K562 (cell line): Measurements from ENCODE around the gene MYL6B. TPM values are rescaled to one million over a fixed set of nuclear protein-coding genes. Genes with fewer than 3 reads are reported as not detected.

ENCODE experiments used
- ATAC-seq: fragments of 200-7000 bp; cut with Tn5 transposase; 3 replicates; pipeline ENCODE4 v1.9.1; 2020; ENCODE audit warnings: moderate library complexity
- BruUV-seq: library from RNA; stranded (reverse); fragments of 400-500 nt; replicated peaks from 2 replicates; lab custom pipeline; 2021; lab: Mats Ljungman, UMichigan
- CTCF ChIA-PET: fragments of 300-600 bp; formaldehyde crosslinking; extraction: SDS; loops from one replicate; lab custom pipeline; 2021; ENCODE audit warnings: low intra/inter-chr PET ratio; lab: Yijun Ruan, JAX
- POLR2A ChIA-PET: fragments of 300-600, 350-650 bp; sonication (Branson Sonifier 250); formaldehyde crosslinking; extraction: SDS; loops from one replicate; lab custom pipeline; 2021; ENCODE audit warnings: antibody characterized with exemption, inconsistent platforms; lab: Yijun Ruan, JAX
- DNase-seq, 4 experiments: peaks; one replicate each; pipeline versions ENCODE4 v3.0.0 to v3.0.0-alpha.2; 2011 to 2018; ENCODE audit warnings: low spot score in 3 of 4, mixed read lengths in 3 of 4; ENCODE audit errors: extremely low read depth in 1 of 4
- FAIRE-seq: peaks from 2 replicates; lab custom pipeline; 2011; peaks lifted over from hg19 to GRCh38; lab: Jason Lieb, UNC
- H2AFZ ChIP-seq: 2 replicates; pipeline ENCODE4 v1.6.0; 2011; ENCODE audit warnings: low read depth, low read length, control low read depth, inconsistent platforms
- H3K27ac ChIP-seq: fragments of 200-600 bp; 3 replicates; pipeline ENCODE4 v1.8.0; 2011; ENCODE audit warnings: low read depth, mild to moderate bottlenecking, control low read depth, inconsistent platforms, low read length, moderate library complexity, mixed read lengths; ENCODE audit errors: extremely low read depth
- H3K27me3 ChIP-seq, 2 experiments: fragments of 300-600 bp in 1 of 2; 2 replicates in 1 of 2; 3 replicates in 1 of 2; pipeline versions ENCODE4 v1.6.0 to v1.8.0; 2011; ENCODE audit warnings: inconsistent platforms in 2 of 2, low read length in 2 of 2, mild to moderate bottlenecking in 1 of 2, mixed read lengths in 1 of 2, moderate library complexity in 1 of 2; ENCODE audit not compliant: control insufficient read depth in 2 of 2, insufficient read depth in 2 of 2
- H3K36me3 ChIP-seq: fragments of 300-600 bp; 3 replicates; pipeline ENCODE4 v1.8.0; 2011; ENCODE audit warnings: mild to moderate bottlenecking, low read length, inconsistent platforms; ENCODE audit not compliant: control insufficient read depth, insufficient read depth
- H3K4me1 ChIP-seq, 2 experiments: fragments of 200-600 bp in 1 of 2; replicated peaks in 1 of 2; 2 replicates in 1 of 2; 3 replicates in 1 of 2; pipeline versions ENCODE4 v1.5.1 to v1.8.0; 2011; ENCODE audit warnings: inconsistent platforms in 2 of 2, low read length in 2 of 2, mild to moderate bottlenecking in 1 of 2, mixed read lengths in 1 of 2, moderate library complexity in 1 of 2; ENCODE audit not compliant: control insufficient read depth in 2 of 2, insufficient read depth in 2 of 2
- H3K4me2 ChIP-seq: 2 replicates; pipeline ENCODE4 v1.6.1; 2011; ENCODE audit warnings: low read length, control low read depth, inconsistent platforms, mixed read lengths; ENCODE audit not compliant: insufficient read depth
- H3K4me3 ChIP-seq: fragments of 200-600 bp; sonication (generic), shearing (Covaris generic); 2 replicates; pipeline ENCODE4 v1.5.1; 2016; ENCODE audit warnings: control low read depth, inconsistent platforms
- H3K79me2 ChIP-seq: fragments of 200-600 bp; 3 replicates; pipeline ENCODE4 v1.8.0; 2011; ENCODE audit warnings: low read length, inconsistent platforms; ENCODE audit not compliant: control insufficient read depth, insufficient read depth
- H3K9ac ChIP-seq, 2 experiments: 2 replicates each; pipeline versions ENCODE4 v1.6.0 to v1.6.1; 2011; ENCODE audit warnings: low read depth in 2 of 2, low read length in 2 of 2, control low read depth in 1 of 2, inconsistent platforms in 1 of 2, mild to moderate bottlenecking in 1 of 2, mixed read lengths in 1 of 2; ENCODE audit not compliant: insufficient read depth in 1 of 2
- H3K9me1 ChIP-seq: one replicate; pipeline ENCODE4 v1.6.0; 2011; ENCODE audit warnings: inconsistent platforms, mild to moderate bottlenecking, low read length, moderate library complexity; ENCODE audit not compliant: control insufficient read depth, insufficient read depth
- H3K9me3 ChIP-seq: replicated peaks from 2 replicates; pipeline ENCODE4 v1.5.1; 2011; ENCODE audit warnings: low read depth, low read length, inconsistent platforms; ENCODE audit not compliant: control insufficient read depth, insufficient read depth
- H4K20me1 ChIP-seq: replicated peaks from 2 replicates; pipeline ENCODE4 v1.6.1; 2011; ENCODE audit warnings: low read length, inconsistent platforms, mixed read lengths; ENCODE audit not compliant: control insufficient read depth, insufficient read depth
- EZH2 ChIP-seq: IDR thresholded peaks from 2 replicates; pipeline ENCODE4 v1.6.1; 2012; ENCODE audit warnings: low read depth, mild to moderate bottlenecking, inconsistent platforms, low read length, borderline replicate concordance
- FOSL1 ChIP-seq: fragments of 200-800 bp; sonication (Bioruptor generic); conservative IDR thresholded peaks from 2 replicates; pipeline ENCODE4 v1.6.1; 2016; ENCODE audit warnings: missing genetic modification characterization, missing compliant biosample characterization
- MAFG ChIP-seq: fragments of 450-650 bp; conservative IDR thresholded peaks from 2 replicates; pipeline ENCODE4 v1.6.1; 2016; ENCODE audit warnings: missing genetic modification characterization, missing compliant biosample characterization
- MCM3 ChIP-seq: fragments of 450-650 bp; IDR thresholded peaks from 2 replicates; pipeline ENCODE4 v1.6.1; 2016
- NCOA1 ChIP-seq: fragments of 450-650 bp; IDR thresholded peaks from 2 replicates; pipeline ENCODE4 v1.6.1; 2016; ENCODE audit warnings: low read depth
- POLR2A ChIP-seq: fragments of 450-650 bp; conservative IDR thresholded peaks from 2 replicates; pipeline ENCODE4 v1.6.1; 2016
- POLR2G ChIP-seq: fragments of 200-400 bp; formaldehyde crosslinking; IDR thresholded peaks from 2 replicates; pipeline ENCODE4 v1.6.1; 2017; ENCODE audit warnings: low read depth, mild to moderate bottlenecking, antibody characterized with exemption, low read length, moderate library complexity
- RFX1 ChIP-seq: fragments of 450-650 bp; IDR thresholded peaks from 2 replicates; pipeline ENCODE4 v1.6.1; 2016; ENCODE audit warnings: mild to moderate bottlenecking, moderate library complexity
- RUNX1 ChIP-seq: sonication (generic); IDR thresholded peaks from 2 replicates; pipeline ENCODE4 v1.6.1; 2016; ENCODE audit warnings: antibody characterized with exemption, low read depth
- SPI1 ChIP-seq: IDR thresholded peaks from 2 replicates; pipeline ENCODE4 v1.6.1; 2011; ENCODE audit warnings: low read depth, low read length, control low read depth, borderline replicate concordance
- SREBF1 ChIP-seq: fragments of 150-350 bp; IDR thresholded peaks from 2 replicates; pipeline ENCODE4 v1.6.1; 2014; ENCODE audit warnings: antibody characterized with exemption, low read depth, low read length, borderline replicate concordance
- TEAD4 ChIP-seq, 2 experiments: sonication (generic) in 1 of 2; formaldehyde crosslinking in 1 of 2; IDR thresholded peaks; 2 replicates each; pipeline versions ENCODE4 v1.6.1 to v1.8.0; 2012 to 2022; ENCODE audit warnings: borderline replicate concordance in 1 of 2, inconsistent platforms in 1 of 2, low read length in 1 of 2, mild to moderate bottlenecking in 1 of 2, missing genetic modification reagents in 1 of 2
- U2AF2 ChIP-seq: fragments of 200-400 bp; formaldehyde crosslinking; optimal IDR thresholded peaks from 2 replicates; pipeline ENCODE3; 2017; ENCODE audit warnings: low read depth, mild to moderate bottlenecking, low read length
- UBTF ChIP-seq, 2 experiments: IDR thresholded peaks; 2 replicates each; pipeline ENCODE4 v1.6.1; 2012; ENCODE audit warnings: improper control_type of control experiment in 2 of 2, low read depth in 2 of 2, low read length in 2 of 2, borderline replicate concordance in 1 of 2
- ZFP1 ChIP-seq: fragments of 450-650 bp; formaldehyde crosslinking; IDR thresholded peaks from 2 replicates; pipeline ENCODE4 v1.4.0; 2020; ENCODE audit warnings: mild to moderate bottlenecking, mixed read lengths
- ZNF311 ChIP-seq: fragments of 250-450 bp; sonication (Bioruptor Pico); IDR thresholded peaks from 2 replicates; pipeline ENCODE4 v1.4.0; 2020; ENCODE audit warnings: mild to moderate bottlenecking, moderate library complexity
- ZNF324 ChIP-seq: fragments of 250-450 bp; sonication (Bioruptor Pico); IDR thresholded peaks from 2 replicates; pipeline ENCODE4 v1.4.0; 2020; ENCODE audit warnings: mild to moderate bottlenecking
- ZZZ3 ChIP-seq: fragments of 450-650 bp; IDR thresholded peaks from 2 replicates; pipeline ENCODE4 v1.6.1; 2016; ENCODE audit warnings: antibody characterized with exemption, mild to moderate bottlenecking, moderate library complexity
- WGBS: fragments of 100-300 bp; shearing (Covaris generic); methylation state at CpG from one replicate; pipeline ENCODE4 v1.1.6; 2016; ENCODE audit warnings: low coverage, mixed read lengths; ENCODE audit not compliant: insufficient coverage; ENCODE audit errors: missing lambda C conversion rate; 5-methylcytosine and 5-hydroxymethylcytosine counted together
- in situ Hi-C: fragments of 300-500 bp; cut with MboI; formaldehyde crosslinking; loops from 4 replicates; pipeline ENCODE4 v1.15.0; 2018; ENCODE audit warnings: inconsistent platforms, mixed read lengths
- intact Hi-C: fragments of 100-400 bp; cut with micrococcal nuclease; formaldehyde crosslinking; loops from 2 replicates; pipeline ENCODE4 v1.14.2; 2022
- polyA plus RNA-seq, 8 experiments: library from polyadenylated mRNA; depleted of rRNA in 4 of 8; stranded (reverse) in 5 of 8; unstranded in 3 of 8; fragments of >200 nt; fragmentation: Nextera tagmentation in 2 of 8; fragmentation: Illumina TruSeq in 1 of 8; extraction: Ambion mirVana in 2 of 8; extraction: Trizol in 1 of 8; gene quantifications; 2 replicates each; pipeline versions ENCODE4 v1.2.1 to v1.2.3, GENCODE V29; 2011 to 2014; ENCODE audit warnings: inconsistent platforms in 1 of 8, missing spikeins in 1 of 8
- total RNA-seq, 7 experiments: library from RNA; depleted of rRNA in 6 of 7; stranded (reverse); fragments of >200 nt in 6 of 7; fragmentation: Illumina TruSeq in 2 of 7; extraction: Trizol in 2 of 7; gene quantifications; 2 replicates each; pipeline versions ENCODE4 v1.2.1 to v1.2.3, GENCODE V29; 2011 to 2021; ENCODE audit warnings: low replicate concordance in 1 of 7
- TF ChIP-seq, protein P1 (sequence below): sonication (generic); formaldehyde crosslinking; IDR thresholded peaks from 2 replicates; pipeline ENCODE4 v1.9.0; 2022; ENCODE audit warnings: mild to moderate bottlenecking, missing genetic modification reagents

Gene MYL6B
- total and polyA plus RNA-seq, 9 of the 15 experiments (the other 6 are each of a cell fraction or from before 2014, with no cell fraction given), result 42.8 to 77.3 (median 68.6) TPM

DNA sequence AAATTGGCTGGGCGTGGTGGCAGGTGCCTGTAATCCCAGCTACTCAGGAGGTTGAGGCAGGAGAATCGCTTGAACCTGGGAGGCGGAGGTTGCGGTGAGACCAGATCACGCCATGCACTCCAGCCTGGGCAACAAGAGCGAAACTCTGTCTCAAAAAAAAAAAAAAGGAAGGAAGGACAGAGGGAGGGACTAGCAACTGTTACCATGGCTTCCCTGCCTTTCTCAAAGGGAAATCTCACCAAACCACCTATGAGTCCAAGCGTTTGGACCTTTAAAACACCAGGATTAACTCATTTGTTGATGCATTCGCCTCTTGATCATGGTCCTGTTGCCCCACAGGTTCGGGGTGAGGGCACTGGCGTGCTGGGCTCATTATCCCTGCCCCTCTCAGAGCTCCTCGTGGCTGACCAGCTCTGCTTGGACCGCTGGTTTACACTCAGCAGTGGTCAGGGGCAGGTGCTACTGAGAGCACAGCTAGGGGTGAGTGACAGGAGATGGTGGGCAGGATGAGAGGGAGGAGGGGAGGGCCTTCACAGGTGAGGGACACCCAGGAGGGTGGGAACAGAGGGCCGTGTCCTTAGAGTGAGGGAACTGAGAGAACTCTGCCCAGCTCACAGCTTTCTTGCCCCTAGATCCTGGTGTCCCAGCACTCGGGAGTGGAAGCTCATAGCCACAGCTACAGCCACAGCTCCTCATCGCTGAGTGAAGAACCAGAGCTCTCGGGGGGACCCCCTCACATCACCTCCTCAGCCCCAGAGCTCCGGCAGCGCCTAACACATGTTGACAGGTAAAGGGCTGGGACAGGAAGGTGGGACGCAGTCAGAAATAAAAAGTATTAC is 10.2 kb upstream of the MYL6B start (continued):
- TF ChIP-seq UBTF (IDR thresholded peaks at IDR 0.05; ENCODE audit: borderline replicate concordance in 1 of 2, low read depth in 2 of 2, low read length in 2 of 2) (no peak), MAFG (no peak), TEAD4 (IDR thresholded peaks at IDR 0.05; ENCODE audit: low read length) (no peak), TEAD4 (CRISPR knock-in tag; IDR thresholded peaks at IDR 0.05; ENCODE audit: borderline replicate concordance) (no peak), POLR2G (peak; percentile 57), ZNF324 (CRISPR knock-in tag) (no peak), RUNX1 (no peak), POLR2A (0 out of 2 replicates have a peak, but pooled peaks have one; percentile 17)

GRCh38 chr12:56143217-56143616 is 9.2 kb upstream of the MYL6B start:
- WGBS, result 83% methylated on average over 4 of the region's 4 CpGs
- ChIA-PET POLR2A (interaction anchor here (0.8 to 1.4 kb wide), 5 partner anchors 8 to 25 kb away, joined by 3 to 4 read pairs (median 3); partner anchors contain the start of gene ZC3H10), CTCF (no interaction called here)
- peaks cover 2 to 4% of the 10 kb centered on the region in 2 experiments; a peak in 2 of 5 replicates for H3K4me1 ChIP-seq
- no peaks in the 10 kb centered on the region for H3K27me3 ChIP-seq
- in situ Hi-C loops (no loop called here), intact Hi-C loops (no loop called here)
- peaks cover 67% of the 10 kb centered on the region for H3K36me3 ChIP-seq
- H3K9me1 ChIP-seq, result no peaks in the 10 kb centered on the region
- H4K20me1 ChIP-seq, result 0 out of 2 replicates have a peak, but pooled peaks cover 3% of the 10 kb centered on the region
- no peaks in the 10 kb centered on the region for H3K79me2 ChIP-seq
- ATAC-seq, result no peak
- H3K9ac ChIP-seq, result no peak overlapping the region
- H3K27ac ChIP-seq, result no peak overlapping the region
- no peak for DNase-seq
- no peak overlapping the region for H3K4me2 ChIP-seq
- no TSS peak for BruUV-seq
- FAIRE-seq, result no peak
- H3K4me3 ChIP-seq, result no peak overlapping the region
- no peak overlapping the region for H2AFZ ChIP-seq
- no peaks in the 10 kb centered on the region for H3K9me3 ChIP-seq
- TF ChIP-seq POLR2G (no peak), FOSL1 (tag) (peak; percentile 35; the same call in 1 of the 2 replicates), RFX1 (no peak), ZFP1 (CRISPR knock-in tag) (no peak), NCOA1 (no peak), ZNF311 (no peak), ZZZ3 (no peak), EZH2 (no peak), SPI1 (no peak), SREBF1 (no peak), MCM3 (no peak), U2AF2 (no peak)
- TF ChIP-seq, protein P1, sequence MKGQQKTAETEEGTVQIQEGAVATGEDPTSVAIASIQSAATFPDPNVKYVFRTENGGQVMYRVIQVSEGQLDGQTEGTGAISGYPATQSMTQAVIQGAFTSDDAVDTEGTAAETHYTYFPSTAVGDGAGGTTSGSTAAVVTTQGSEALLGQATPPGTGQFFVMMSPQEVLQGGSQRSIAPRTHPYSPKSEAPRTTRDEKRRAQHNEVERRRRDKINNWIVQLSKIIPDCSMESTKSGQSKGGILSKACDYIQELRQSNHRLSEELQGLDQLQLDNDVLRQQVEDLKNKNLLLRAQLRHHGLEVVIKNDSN (CRISPR knock-in tag), result peak; percentile 41; the same call in 1 of the 2 replicates
